CD8-positive, alpha-beta memory T cell (primary cell): ENCODE data around the gene CREG2. TPM values are rescaled to one million over a fixed set of nuclear protein-coding genes. Genes with fewer than 3 reads are reported as not detected.

ENCODE experiments used
- CTCF ChIA-PET: fragments of 350-600 bp; sonication (Branson Sonifier 250); formaldehyde crosslinking; loops from one replicate; lab custom pipeline; 2021; ENCODE audit warnings: antibody characterized with exemption; lab: Charles Lee
- POLR2A ChIA-PET: fragments of 350-600 bp; sonication (Branson Sonifier 250); formaldehyde crosslinking; loops from one replicate; lab custom pipeline; 2021; ENCODE audit warnings: antibody characterized with exemption; lab: Charles Lee
- DNase-seq, 5 donors: peaks; one replicate each; pipeline versions ENCODE4 v3.0.0 to v3.0.0-alpha.2; 2020 to 2022; ENCODE audit warnings: mixed read lengths in 1 of 5
- H3K27ac ChIP-seq: one replicate; pipeline ENCODE4 v1.7.0; 2013; ENCODE audit warnings: low read depth, mild to moderate bottlenecking, low read length, moderate library complexity
- H3K27me3 ChIP-seq: 2 replicates; pipeline ENCODE4 v1.7.0; 2013; ENCODE audit warnings: low read length, mild to moderate bottlenecking; ENCODE audit not compliant: insufficient read depth, poor library complexity, severe bottlenecking
- H3K36me3 ChIP-seq: 2 replicates; pipeline ENCODE4 v1.7.0; 2013; ENCODE audit warnings: mild to moderate bottlenecking, low read length, moderate library complexity; ENCODE audit not compliant: insufficient read depth
- H3K4me1 ChIP-seq: 2 replicates; pipeline ENCODE4 v1.7.0; 2013; ENCODE audit warnings: mild to moderate bottlenecking, low read length, moderate library complexity; ENCODE audit not compliant: insufficient read depth
- H3K4me3 ChIP-seq: 2 replicates; pipeline ENCODE4 v1.7.0; 2013; ENCODE audit warnings: mild to moderate bottlenecking, low read length
- H3K9me3 ChIP-seq: 2 replicates; pipeline ENCODE4 v1.7.0; 2013; ENCODE audit warnings: mild to moderate bottlenecking, low read length
- H3K27ac Mint-ChIP-seq, 8 donors: one replicate each; pipeline ENCODE4 v1.8.0; 2020 to 2021; ENCODE audit warnings: mixed read lengths in 8 of 8, mild to moderate bottlenecking in 6 of 8, inconsistent platforms in 3 of 8, moderate library complexity in 3 of 8
- H3K27me3 Mint-ChIP-seq, 2 donors: one replicate each; pipeline ENCODE4 v1.8.0; 2020 to 2021; ENCODE audit warnings: mixed read lengths in 2 of 2, mild to moderate bottlenecking in 1 of 2, moderate library complexity in 1 of 2
- H3K36me3 Mint-ChIP-seq, 3 donors: one replicate each; pipeline ENCODE4 v1.8.0; 2020 to 2021; ENCODE audit warnings: mixed read lengths in 3 of 3, inconsistent platforms in 1 of 3, mild to moderate bottlenecking in 1 of 3
- H3K4me1 Mint-ChIP-seq, 3 donors: one replicate each; pipeline ENCODE4 v1.8.0; 2020 to 2021; ENCODE audit warnings: mixed read lengths in 3 of 3, inconsistent platforms in 1 of 3, mild to moderate bottlenecking in 1 of 3
- H3K4me3 Mint-ChIP-seq, 7 donors: one replicate each; pipeline ENCODE4 v1.8.0; 2020 to 2021; ENCODE audit warnings: mixed read lengths in 7 of 7, mild to moderate bottlenecking in 6 of 7, moderate library complexity in 4 of 7, inconsistent platforms in 2 of 7
- H3K9me3 Mint-ChIP-seq, 5 donors: one replicate each; pipeline ENCODE4 v1.8.0; 2020 to 2022; ENCODE audit warnings: mixed read lengths in 5 of 5, mild to moderate bottlenecking in 3 of 5, moderate library complexity in 2 of 5, inconsistent platforms in 1 of 5
- polyA plus RNA-seq: library from polyadenylated mRNA; unstranded; fragments of 300-500 nt; fragmentation: Illumina TruSeq; gene quantifications from one replicate; pipeline ENCODE4 v1.2.3, GENCODE V29; 2021
- total RNA-seq, 2 experiments: library from RNA; stranded (reverse); gene quantifications; one replicate each; pipeline ENCODE4 v1.2.3, GENCODE V29; 2021

CREG2 gene
- total RNA-seq, result not detected
- not detected for polyA plus RNA-seq

GRCh38 chr2:101387151-101387834 is at the start of gene CREG2:
Gene CREG2 (minus strand): TSS chr2:101387503. CDS start chr2:101387457, 46 bp downstream.
- Mint-ChIP-seq H3K27ac (peak within 1 kb of the TSS in 2 of 8 donors; percentile 47 to 72), H3K36me3 (peaks cover 0 to 6% (median 0%) of the 10 kb centered on the region in 3 donors), H3K27me3 (peaks cover 50 to 77% of the 10 kb centered on the region in 2 donors), H3K9me3 (no peaks in the 10 kb centered on the region), H3K4me1 (peaks cover 5 to 12% (median 7%) of the 10 kb centered on the region in 3 donors), H3K4me3 (peak within 1 kb of the TSS; percentile 63 to 77 (median 77))
- Histone ChIP-seq H3K27ac (no peak within 1 kb of the TSS), H3K36me3 (no peaks in the 10 kb centered on the region), H3K4me1 (peaks cover 13% of the 10 kb centered on the region), H3K9me3 (no peaks in the 10 kb centered on the region), H3K27me3 (peaks cover 25% of the 10 kb centered on the region), H3K4me3 (peak within 1 kb of the TSS; percentile 27)
- peak; percentile 34 to 64 (median 53) for DNase-seq
- ChIA-PET CTCF (interaction anchor here (0.7 to 4.9 kb wide), 16 partner anchors 13 to 444 kb away, joined by 3 to 21 read pairs (median 3); partner anchors contain the start of gene CNOT11), POLR2A (interaction anchor here (1.2 kb wide), 1 partner anchor 78 kb away, joined by 4 read pairs; the partner anchor contains the start of gene RNF149)

- DNase-seq, result no peak
- Mint-ChIP-seq H3K27me3 (peaks cover 2 to 3% of the 10 kb centered on the region in 2 donors), H3K9me3 (no peaks in the 10 kb centered on the region), H3K4me3 (no peak overlapping the region), H3K36me3 (no peaks in the 10 kb centered on the region), H3K27ac (peak overlapping the region in 1 of 8 donors; percentile 19), H3K4me1 (no peaks in the 10 kb centered on the region)
- Histone ChIP-seq H3K9me3 (no peaks in the 10 kb centered on the region), H3K36me3 (no peaks in the 10 kb centered on the region), H3K4me1 (no peaks in the 10 kb centered on the region), H3K27me3 (no peaks in the 10 kb centered on the region), H3K4me3 (no peak overlapping the region), H3K27ac (no peak overlapping the region)
- ChIA-PET POLR2A (no interaction called here), CTCF (interaction anchor here (1.5 kb wide), 1 partner anchor 16 kb away, joined by 4 read pairs; no protein-coding TSS in a partner anchor)
Measured at GRCh38 chr2:101435001-101435862, 47.9 kb upstream of the CREG2 start.

GRCh38 chr2:101433465-101433864 is 46.2 kb upstream of the CREG2 start:
- no peaks in the 10 kb centered on the region for H3K36me3 ChIP-seq
- no peaks in the 10 kb centered on the region for H3K27me3 ChIP-seq
- DNase-seq, result no peak
- CTCF ChIA-PET, result no interaction called here
- no peak overlapping the region for H3K4me3 Mint-ChIP-seq
- POLR2A ChIA-PET, result no interaction called here
- no peak overlapping the region for H3K27ac Mint-ChIP-seq
- H3K36me3 Mint-ChIP-seq, result no peaks in the 10 kb centered on the region
- H3K27me3 Mint-ChIP-seq, result peaks cover 0 to 1% of the 10 kb centered on the region in 2 donors
- no peak overlapping the region for H3K27ac ChIP-seq
- no peaks in the 10 kb centered on the region for H3K9me3 ChIP-seq
- no peaks in the 10 kb centered on the region for H3K4me1 ChIP-seq
- no peaks in the 10 kb centered on the region for H3K9me3 Mint-ChIP-seq
- no peak overlapping the region for H3K4me3 ChIP-seq
- no peaks in the 10 kb centered on the region for H3K4me1 Mint-ChIP-seq

- H3K4me3 ChIP-seq, result no peak overlapping the region
- H3K27me3 ChIP-seq, result no peaks in the 10 kb centered on the region
- no peaks in the 10 kb centered on the region for H3K4me1 ChIP-seq
- Mint-ChIP-seq H3K4me3 (no peak overlapping the region), H3K27me3 (peaks cover 0 to 1% of the 10 kb centered on the region in 2 donors), H3K27ac (no peak overlapping the region), H3K9me3 (no peaks in the 10 kb centered on the region), H3K4me1 (no peaks in the 10 kb centered on the region), H3K36me3 (no peaks in the 10 kb centered on the region)
- H3K27ac ChIP-seq, result no peak overlapping the region
- DNase-seq, result no peak
- CTCF ChIA-PET, result no interaction called here
- POLR2A ChIA-PET, result no interaction called here
- H3K9me3 ChIP-seq, result no peaks in the 10 kb centered on the region
- H3K36me3 ChIP-seq, result no peaks in the 10 kb centered on the region
Measured at GRCh38 chr2:101432411-101433181, 45.3 kb upstream of the CREG2 start.

GRCh38 chr2:101431486-101431885 is 44.2 kb upstream of the CREG2 start:
- ChIA-PET POLR2A (no interaction called here), CTCF (interaction anchor here (1.3 kb wide), 1 partner anchor 13 kb away, joined by 5 read pairs; no protein-coding TSS in a partner anchor)
- Mint-ChIP-seq H3K4me3 (no peak overlapping the region), H3K27me3 (peaks cover 1 to 3% of the 10 kb centered on the region in 2 donors), H3K9me3 (no peaks in the 10 kb centered on the region), H3K36me3 (peaks cover 0 to 2% (median 0%) of the 10 kb centered on the region in 3 donors), H3K27ac (no peak overlapping the region), H3K4me1 (no peaks in the 10 kb centered on the region)
- no peaks in the 10 kb centered on the region for H3K4me1 ChIP-seq
- no peak overlapping the region for H3K27ac ChIP-seq
- H3K27me3 ChIP-seq, result no peaks in the 10 kb centered on the region
- H3K36me3 ChIP-seq, result no peaks in the 10 kb centered on the region
- DNase-seq, result no peak
- H3K4me3 ChIP-seq, result no peak overlapping the region
- no peaks in the 10 kb centered on the region for H3K9me3 ChIP-seq

- ChIA-PET CTCF (no interaction called here), POLR2A (no interaction called here)
- no peaks in the 10 kb centered on the region for H3K4me1 ChIP-seq
- Mint-ChIP-seq H3K27me3 (peaks cover 1 to 3% of the 10 kb centered on the region in 2 donors), H3K9me3 (no peaks in the 10 kb centered on the region), H3K27ac (no peak overlapping the region), H3K36me3 (peaks cover 0 to 2% (median 0%) of the 10 kb centered on the region in 3 donors), H3K4me1 (no peaks in the 10 kb centered on the region), H3K4me3 (no peak overlapping the region)
- H3K27ac ChIP-seq, result no peak overlapping the region
- DNase-seq, result no peak
- no peak overlapping the region for H3K4me3 ChIP-seq
- H3K36me3 ChIP-seq, result no peaks in the 10 kb centered on the region
- H3K9me3 ChIP-seq, result no peaks in the 10 kb centered on the region
- H3K27me3 ChIP-seq, result no peaks in the 10 kb centered on the region
Measured at GRCh38 chr2:101430156-101430555, 42.9 kb upstream of the CREG2 start.

GRCh38 chr2:101429453-101429852 is 42.1 kb upstream of the CREG2 start:
- ChIA-PET POLR2A (no interaction called here), CTCF (interaction anchor here (1.4 kb wide), 1 partner anchor 10 kb away, joined by 3 read pairs; no protein-coding TSS in a partner anchor)
- Mint-ChIP-seq H3K27ac (no peak overlapping the region), H3K36me3 (peaks cover 0 to 2% (median 0%) of the 10 kb centered on the region in 3 donors), H3K4me1 (no peaks in the 10 kb centered on the region), H3K27me3 (peaks cover 1 to 3% of the 10 kb centered on the region in 2 donors), H3K4me3 (no peak overlapping the region), H3K9me3 (no peaks in the 10 kb centered on the region)
- H3K27ac ChIP-seq, result no peak overlapping the region
- H3K4me3 ChIP-seq, result no peak overlapping the region
- H3K27me3 ChIP-seq, result no peaks in the 10 kb centered on the region
- no peaks in the 10 kb centered on the region for H3K9me3 ChIP-seq
- no peak for DNase-seq
- no peaks in the 10 kb centered on the region for H3K4me1 ChIP-seq
- H3K36me3 ChIP-seq, result no peaks in the 10 kb centered on the region
